HepG2 (cell line): Measurements from ENCODE around the gene WDCP. TPM values are rescaled to one million over a fixed set of nuclear protein-coding genes. Genes with fewer than 3 reads are reported as not detected.

Experiments used
- ATAC-seq: fragments of 200-7000 bp; cut with Tn5 transposase; 3 replicates; pipeline ENCODE4 v1.9.1; 2020; ENCODE audit warnings: mild to moderate bottlenecking, moderate library complexity
- BruUV-seq: library from RNA; stranded (reverse); fragments of 400-500 nt; replicated peaks from 2 replicates; lab custom pipeline; 2021; lab: Mats Ljungman, UMichigan
- CTCF ChIA-PET: fragments of 300-600 bp; formaldehyde crosslinking; extraction: SDS; loops from one replicate; lab custom pipeline; 2021; ENCODE audit warnings: low total read pairs, inconsistent platforms, low intra/inter-chr PET ratio; lab: Yijun Ruan, JAX
- POLR2A ChIA-PET: fragments of 350-600 bp; sonication (Branson Sonifier 250); formaldehyde crosslinking; loops from one replicate; lab custom pipeline; 2020; ENCODE audit warnings: antibody characterized with exemption, inconsistent platforms; lab: Yijun Ruan, JAX
- DNase-seq: peaks from one replicate; pipeline ENCODE4 v3.0.0-alpha.2; 2015; ENCODE audit warnings: low spot score
- FAIRE-seq: peaks from 3 replicates; lab custom pipeline; 2011; peaks lifted over from hg19 to GRCh38; lab: Jason Lieb, UNC
- H2AFZ ChIP-seq: one replicate; pipeline ENCODE4 v1.6.1; 2011; ENCODE audit warnings: low read length, inconsistent platforms
- H3K27ac ChIP-seq: fragments of 300-600 bp; 3 replicates; pipeline ENCODE4 v1.8.0; 2011; ENCODE audit warnings: mixed run types, mild to moderate bottlenecking, mixed read lengths, low read length, inconsistent platforms; ENCODE audit not compliant: insufficient read depth; ENCODE audit errors: extremely low read length
- H3K27me3 ChIP-seq, 2 experiments: fragments of 200-600 bp in 1 of 2; 2 replicates in 1 of 2; 3 replicates in 1 of 2; pipeline versions ENCODE4 v1.6.0 to v1.8.0; 2011; ENCODE audit warnings: low read length in 2 of 2, mild to moderate bottlenecking in 2 of 2, moderate library complexity in 2 of 2, inconsistent platforms in 1 of 2; ENCODE audit not compliant: insufficient read depth in 2 of 2, control insufficient read depth in 1 of 2
- H3K36me3 ChIP-seq, 2 experiments: fragments of 200-600 bp in 1 of 2; replicated peaks in 1 of 2; 2 replicates in 1 of 2; 3 replicates in 1 of 2; pipeline versions ENCODE4 v1.5.1 to v1.8.0; 2011; ENCODE audit warnings: low read length in 2 of 2, inconsistent platforms in 1 of 2; ENCODE audit not compliant: insufficient read depth in 2 of 2, control insufficient read depth in 1 of 2
- H3K4me1 ChIP-seq: 2 replicates; pipeline ENCODE4 v1.5.1; 2012; ENCODE audit warnings: low read length, inconsistent platforms; ENCODE audit not compliant: insufficient read depth
- H3K4me2 ChIP-seq: 2 replicates; pipeline ENCODE4 v1.6.0; 2011; ENCODE audit warnings: low read depth, low read length, inconsistent platforms
- H3K4me3 ChIP-seq, 3 experiments: fragments of 200-600 bp in 1 of 3; sonication (generic), shearing (Covaris generic) in 1 of 3; replicated peaks in 1 of 3; 2 replicates each; pipeline ENCODE4 v1.5.1; 2011 to 2016; ENCODE audit warnings: low read length in 3 of 3, inconsistent platforms in 2 of 3, low read depth in 2 of 3, mild to moderate bottlenecking in 2 of 3, control low read depth in 1 of 3, mixed read lengths in 1 of 3; ENCODE audit not compliant: insufficient read depth in 1 of 3
- H3K79me2 ChIP-seq: one replicate; pipeline ENCODE4 v1.6.1; 2011; ENCODE audit warnings: low read length, inconsistent platforms; ENCODE audit not compliant: insufficient read depth
- H3K9ac ChIP-seq: 2 replicates; pipeline ENCODE4 v1.6.0; 2011; ENCODE audit warnings: mild to moderate bottlenecking, low read depth, low read length, inconsistent platforms; ENCODE audit not compliant: insufficient read depth
- H3K9me3 ChIP-seq: 2 replicates; pipeline ENCODE4 v1.5.1; 2012; ENCODE audit warnings: mild to moderate bottlenecking, low read length
- H4K20me1 ChIP-seq: 2 replicates; pipeline ENCODE4 v1.6.0; 2011; ENCODE audit warnings: inconsistent platforms, mild to moderate bottlenecking, low read length, moderate library complexity; ENCODE audit not compliant: insufficient read depth
- CREM ChIP-seq, 2 experiments: sonication (generic) in 1 of 2; formaldehyde crosslinking in 1 of 2; IDR thresholded peaks; 2 replicates each; pipeline versions ENCODE4 v1.4.0 to v1.6.1; 2016 to 2020; ENCODE audit warnings: antibody characterized with exemption in 1 of 2, mild to moderate bottlenecking in 1 of 2, missing genetic modification reagents in 1 of 2
- HDAC1 ChIP-seq: sonication (generic); formaldehyde crosslinking; IDR thresholded peaks from 2 replicates; pipeline ENCODE4 v1.5.1; 2020; ENCODE audit warnings: mild to moderate bottlenecking, missing genetic modification reagents
- HOXA3 ChIP-seq: sonication (generic); formaldehyde crosslinking; IDR thresholded peaks from 2 replicates; pipeline ENCODE4 v1.5.0; 2020; ENCODE audit warnings: missing genetic modification reagents
- MEIS1 ChIP-seq: sonication (generic); formaldehyde crosslinking; IDR thresholded peaks from 2 replicates; pipeline ENCODE4 v1.9.0; 2021; ENCODE audit warnings: mild to moderate bottlenecking, missing genetic modification reagents, moderate library complexity, borderline replicate concordance
- REPIN1 ChIP-seq: sonication (generic); formaldehyde crosslinking; IDR thresholded peaks from 2 replicates; pipeline ENCODE4 v1.8.0; 2022; ENCODE audit warnings: missing genetic modification reagents, low read depth, mild to moderate bottlenecking, borderline replicate concordance
- SP4 ChIP-seq: sonication (generic); formaldehyde crosslinking; IDR thresholded peaks from 2 replicates; pipeline ENCODE4 v1.8.1; 2023; ENCODE audit warnings: mild to moderate bottlenecking, missing genetic modification reagents
- ZBTB38 ChIP-seq: sonication (generic); formaldehyde crosslinking; IDR thresholded peaks from 2 replicates; pipeline ENCODE4 v1.5.1; 2020; ENCODE audit warnings: mild to moderate bottlenecking, missing genetic modification reagents
- ZFX ChIP-seq: sonication (generic); formaldehyde crosslinking; IDR thresholded peaks from 2 replicates; pipeline ENCODE4 v1.4.0; 2020; ENCODE audit warnings: mild to moderate bottlenecking, low read depth, missing genetic modification reagents, moderate library complexity
- ZFY ChIP-seq: sonication (generic); formaldehyde crosslinking; IDR thresholded peaks from 2 replicates; pipeline ENCODE4 v1.4.0; 2020; ENCODE audit warnings: missing genetic modification reagents
- ZNF777 ChIP-seq: sonication (generic); formaldehyde crosslinking; IDR thresholded peaks from 2 replicates; pipeline ENCODE4 v1.4.0; 2020; ENCODE audit warnings: missing genetic modification reagents
- WGBS: methylation state at CpG from one replicate; pipeline ENCODE4 v1.1.6; 2017; ENCODE audit warnings: low lambda C conversion rate; 5-methylcytosine and 5-hydroxymethylcytosine counted together
- in situ Hi-C: cut with HindIII; loops from 2 replicates; pipeline ENCODE4 v1.10.0; 2017; ENCODE audit warnings: low pct_unique_long_range_greater_than_20kb; ENCODE audit not compliant: extremely low pct_ligation_motif_present
- intact Hi-C: fragments of 100-400 bp; cut with micrococcal nuclease; formaldehyde crosslinking; loops from one replicate; pipeline ENCODE4 v1.10.0; 2022; ENCODE audit not compliant: unreplicated experiment
- polyA plus RNA-seq, 8 experiments: library from polyadenylated mRNA; depleted of rRNA in 3 of 8; stranded (reverse) in 7 of 8; unstranded in 1 of 8; fragments of >200 nt; fragmentation: Illumina TruSeq in 4 of 8; extraction: Trizol in 4 of 8; gene quantifications; 2 replicates each; pipeline versions ENCODE4 v1.2.1 to v1.2.3, GENCODE V29; 2011 to 2016; ENCODE audit warnings: low read depth in 4 of 8, missing spikeins in 1 of 8, mixed read lengths in 1 of 8; ENCODE audit not compliant: insufficient read depth in 1 of 8
- total RNA-seq, 5 experiments: library from RNA; depleted of rRNA; stranded (reverse); fragments of >200 nt; fragmentation: Illumina TruSeq; extraction: Trizol; gene quantifications; 2 replicates each; pipeline ENCODE4 v1.2.3, GENCODE V29; 2016; ENCODE audit warnings: low read depth in 1 of 5
- TF ChIP-seq, protein P1 (sequence below): sonication (generic); formaldehyde crosslinking; IDR thresholded peaks from 2 replicates; pipeline ENCODE4 v1.5.1; 2020; ENCODE audit warnings: mild to moderate bottlenecking, missing genetic modification reagents, moderate library complexity
- TF ChIP-seq, protein P2 (sequence below): IDR thresholded peaks from 2 replicates; pipeline ENCODE4 v1.6.1; 2012; ENCODE audit warnings: inconsistent platforms

Gene WDCP
- total and polyA plus RNA-seq, 2 of the 13 experiments (the other 11 are each of a cell fraction or from before 2014, with no cell fraction given), result 17.4 to 22.6 TPM

DNA sequence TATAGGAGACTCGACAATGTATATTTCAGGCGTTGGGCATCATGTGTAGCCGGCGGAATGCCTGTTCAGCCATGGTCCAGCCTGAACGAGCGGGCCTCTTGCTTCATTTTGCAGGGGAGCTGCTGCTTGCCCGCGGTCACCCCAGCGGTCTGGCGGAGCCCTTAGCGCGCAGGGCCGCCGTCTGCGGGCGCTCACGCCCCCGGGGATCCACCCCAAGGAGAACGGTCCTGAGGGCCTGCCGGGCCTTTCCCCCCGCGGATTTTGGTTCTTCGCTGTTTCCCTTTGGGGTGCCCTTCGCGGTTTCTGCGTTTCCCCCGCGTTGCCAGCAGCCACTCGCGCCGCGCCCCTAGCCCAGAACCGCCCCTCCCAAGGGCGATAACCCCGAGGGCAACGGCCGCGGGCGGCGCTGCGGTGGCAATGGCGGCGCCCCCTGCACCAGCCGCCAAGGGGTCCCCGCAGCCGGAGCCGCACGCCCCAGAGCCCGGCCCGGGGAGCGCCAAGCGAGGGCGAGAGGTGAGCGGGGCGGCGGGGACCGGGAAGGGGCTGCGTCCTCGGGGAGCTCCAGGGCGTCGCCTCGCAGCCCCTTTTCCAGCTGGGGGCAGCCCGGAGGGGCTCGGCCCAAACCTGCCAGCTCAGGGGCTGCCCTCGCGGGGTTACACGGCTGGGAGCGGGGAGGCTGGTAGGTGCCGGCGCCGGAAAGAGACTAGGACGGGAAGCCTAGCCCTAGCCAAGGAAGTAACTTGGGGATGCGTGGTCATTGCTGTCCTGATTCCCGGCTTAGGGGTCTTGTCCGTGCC, 37.3 kb downstream of the WDCP start, which contains the start of gene MFSD2B (continued):
- TF ChIP-seq, protein P1, sequence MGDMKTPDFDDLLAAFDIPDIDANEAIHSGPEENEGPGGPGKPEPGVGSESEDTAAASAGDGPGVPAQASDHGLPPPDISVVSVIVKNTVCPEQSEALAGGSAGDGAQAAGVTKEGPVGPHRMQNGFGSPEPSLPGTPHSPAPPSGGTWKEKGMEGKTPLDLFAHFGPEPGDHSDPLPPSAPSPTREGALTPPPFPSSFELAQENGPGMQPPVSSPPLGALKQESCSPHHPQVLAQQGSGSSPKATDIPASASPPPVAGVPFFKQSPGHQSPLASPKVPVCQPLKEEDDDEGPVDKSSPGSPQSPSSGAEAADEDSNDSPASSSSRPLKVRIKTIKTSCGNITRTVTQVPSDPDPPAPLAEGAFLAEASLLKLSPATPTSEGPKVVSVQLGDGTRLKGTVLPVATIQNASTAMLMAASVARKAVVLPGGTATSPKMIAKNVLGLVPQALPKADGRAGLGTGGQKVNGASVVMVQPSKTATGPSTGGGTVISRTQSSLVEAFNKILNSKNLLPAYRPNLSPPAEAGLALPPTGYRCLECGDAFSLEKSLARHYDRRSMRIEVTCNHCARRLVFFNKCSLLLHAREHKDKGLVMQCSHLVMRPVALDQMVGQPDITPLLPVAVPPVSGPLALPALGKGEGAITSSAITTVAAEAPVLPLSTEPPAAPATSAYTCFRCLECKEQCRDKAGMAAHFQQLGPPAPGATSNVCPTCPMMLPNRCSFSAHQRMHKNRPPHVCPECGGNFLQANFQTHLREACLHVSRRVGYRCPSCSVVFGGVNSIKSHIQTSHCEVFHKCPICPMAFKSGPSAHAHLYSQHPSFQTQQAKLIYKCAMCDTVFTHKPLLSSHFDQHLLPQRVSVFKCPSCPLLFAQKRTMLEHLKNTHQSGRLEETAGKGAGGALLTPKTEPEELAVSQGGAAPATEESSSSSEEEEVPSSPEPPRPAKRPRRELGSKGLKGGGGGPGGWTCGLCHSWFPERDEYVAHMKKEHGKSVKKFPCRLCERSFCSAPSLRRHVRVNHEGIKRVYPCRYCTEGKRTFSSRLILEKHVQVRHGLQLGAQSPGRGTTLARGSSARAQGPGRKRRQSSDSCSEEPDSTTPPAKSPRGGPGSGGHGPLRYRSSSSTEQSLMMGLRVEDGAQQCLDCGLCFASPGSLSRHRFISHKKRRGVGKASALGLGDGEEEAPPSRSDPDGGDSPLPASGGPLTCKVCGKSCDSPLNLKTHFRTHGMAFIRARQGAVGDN, result peak; percentile 69; the same call in 1 of the 2 replicates
- TF ChIP-seq, protein P2, sequence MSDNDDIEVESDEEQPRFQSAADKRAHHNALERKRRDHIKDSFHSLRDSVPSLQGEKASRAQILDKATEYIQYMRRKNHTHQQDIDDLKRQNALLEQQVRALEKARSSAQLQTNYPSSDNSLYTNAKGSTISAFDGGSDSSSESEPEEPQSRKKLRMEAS, result peak; percentile 7; the same call in 1 of the 2 replicates
- TF ChIP-seq HDAC1, result no peak

DNA sequence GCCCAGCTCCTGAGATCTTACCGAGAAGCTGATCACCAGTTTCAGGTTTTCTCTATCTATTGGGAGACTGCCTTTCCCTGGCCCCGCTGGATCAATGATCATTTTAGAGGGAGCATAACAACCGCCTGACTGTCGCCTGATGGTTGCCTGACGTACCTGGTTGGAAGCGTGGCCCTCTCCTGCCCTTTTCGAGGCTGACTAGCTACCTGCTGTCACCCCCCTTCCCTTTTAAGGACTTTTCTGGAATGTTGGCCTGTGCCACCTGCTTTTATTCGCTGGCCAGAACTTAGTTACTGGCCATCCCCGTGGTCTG, 37.9 kb downstream of the WDCP start:
- intact Hi-C loops (no loop called here), in situ Hi-C loops (no loop called here)
- POLR2A ChIA-PET, result interaction anchor here (2.3 kb wide), 1 partner anchor 38 kb away, joined by 7 read pairs; the partner anchor contains the start of gene WDCP
- Histone ChIP-seq H3K4me1 (peaks cover 31% of the 10 kb centered on the region), H4K20me1 (no peaks in the 10 kb centered on the region), H3K27me3 (no peaks in the 10 kb centered on the region), H3K4me2 (peak overlapping the region; percentile 73), H3K9ac (peak overlapping the region; percentile 3; the same call in 1 of the 2 replicates), H3K27ac (no peak overlapping the region), H3K36me3 (no peaks in the 10 kb centered on the region), H3K4me3 (peak overlapping the region in 1 of 3 experiments; percentile 51; a peak in 2 of 6 replicates), H3K9me3 (no peaks in the 10 kb centered on the region), H2AFZ (no peak overlapping the region), H3K79me2 (no peaks in the 10 kb centered on the region)
- CTCF ChIA-PET, result interaction anchor here (0.7 kb wide), 1 partner anchor 168 kb away, joined by 3 read pairs; no protein-coding TSS in a partner anchor
- WGBS, result 55% methylated on average over 9 of the region's 9 CpGs
- DNase-seq (no peak), ATAC-seq (peak; percentile 51), FAIRE-seq (no peak)
- TF ChIP-seq ZFX (CRISPR knock-in tag) (0 out of 2 replicates have a peak, but pooled peaks have one; percentile 13), SP4 (CRISPR knock-in tag) (0 out of 2 replicates have a peak, but pooled peaks have one; percentile 22), CREM (IDR thresholded peaks at IDR 0.05) (no peak), CREM (CRISPR knock-in tag; IDR thresholded peaks at IDR 0.05) (no peak), HOXA3 (CRISPR knock-in tag) (peak; percentile 52; the same call in 1 of the 2 replicates), REPIN1 (CRISPR knock-in tag) (no peak), ZFY (CRISPR knock-in tag) (peak; percentile 25; the same call in 1 of the 2 replicates), MEIS1 (CRISPR knock-in tag) (no peak), ZBTB38 (CRISPR knock-in tag) (0 out of 2 replicates have a peak, but pooled peaks have one; percentile 45), ZNF777 (CRISPR knock-in tag) (0 out of 2 replicates have a peak, but pooled peaks have one; percentile 24)
- TF ChIP-seq, protein P2, result peak; percentile 35; the same call in 1 of the 2 replicates
- BruUV-seq, result no TSS peak
